ENCODE results near the gene CPZ.

DNA sequence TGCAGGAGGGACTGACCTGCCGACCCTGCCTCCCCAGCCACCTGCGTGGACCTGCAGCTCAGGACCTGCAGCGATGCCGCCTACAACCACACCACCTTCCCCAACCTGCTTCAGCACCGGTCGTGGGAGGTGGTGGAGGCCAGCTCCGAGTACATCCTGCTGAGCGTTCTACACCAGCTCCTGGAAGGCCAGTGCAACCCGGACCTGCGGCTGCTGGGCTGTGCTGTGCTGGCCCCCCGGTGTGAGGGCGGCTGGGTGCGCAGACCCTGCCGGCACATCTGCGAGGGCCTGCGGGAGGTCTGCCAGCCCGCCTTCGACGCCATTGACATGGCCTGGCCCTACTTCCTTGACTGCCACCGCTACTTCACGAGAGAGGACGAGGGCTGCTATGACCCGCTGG is 8.5 kb downstream of the CPZ start:
- TF ChIP-seq EZH2 (IDR thresholded peaks at IDR 0.05; ENCODE audit: insufficient read depth, poor library complexity, severe bottlenecking) = no peak
- no peak for TF ChIP-seq EZH2phosphoT487 (IDR thresholded peaks at IDR 0.05; ENCODE audit: insufficient read depth, low read depth)
